Measurements from ENCODE around the gene DGAT2.

The DGAT2 gene

GRCh38 chr11:75836417-75836816 is 67.8 kb downstream of the DGAT2 start:
- no peak for DNase-seq

GRCh38 chr11:75839851-75840250 is 71.3 kb downstream of the DGAT2 start:
- DNase-seq = no peak

- no peak for DNase-seq
Measured at GRCh38 chr11:75840522-75840921, 71.9 kb downstream of the DGAT2 start.

- no peak for DNase-seq
Measured at GRCh38 chr11:75841739-75842138, 73.2 kb downstream of the DGAT2 start.

GRCh38 chr11:75845324-75845723 is 76.7 kb downstream of the DGAT2 start:
- DNase-seq = no peak

GRCh38 chr11:75849894-75850293 is 81.3 kb downstream of the DGAT2 start:
- no peak for DNase-seq

GRCh38 chr11:75850787-75851186 is 82.2 kb downstream of the DGAT2 start:
- DNase-seq = no peak
